K562 (cell line): Measurements from ENCODE around the gene ZC3H12A. TPM values are rescaled to one million over a fixed set of nuclear protein-coding genes. Genes with fewer than 3 reads are reported as not detected.

Experiments used
- ATAC-seq: fragments of 200-7000 bp; cut with Tn5 transposase; 3 replicates; pipeline ENCODE4 v1.9.1; 2020; ENCODE audit warnings: moderate library complexity
- BruUV-seq: library from RNA; stranded (reverse); fragments of 400-500 nt; replicated peaks from 2 replicates; lab custom pipeline; 2021; lab: Mats Ljungman, UMichigan
- CTCF ChIA-PET: fragments of 300-600 bp; formaldehyde crosslinking; extraction: SDS; loops from one replicate; lab custom pipeline; 2021; ENCODE audit warnings: low intra/inter-chr PET ratio; lab: Yijun Ruan, JAX
- POLR2A ChIA-PET: fragments of 300-600, 350-650 bp; sonication (Branson Sonifier 250); formaldehyde crosslinking; extraction: SDS; loops from one replicate; lab custom pipeline; 2021; ENCODE audit warnings: antibody characterized with exemption, inconsistent platforms; lab: Yijun Ruan, JAX
- DNase-seq, 4 experiments: peaks; one replicate each; pipeline versions ENCODE4 v3.0.0 to v3.0.0-alpha.2; 2011 to 2018; ENCODE audit warnings: low spot score in 3 of 4, mixed read lengths in 3 of 4; ENCODE audit errors: extremely low read depth in 1 of 4
- FAIRE-seq: peaks from 2 replicates; lab custom pipeline; 2011; peaks lifted over from hg19 to GRCh38; lab: Jason Lieb, UNC
- H2AFZ ChIP-seq: 2 replicates; pipeline ENCODE4 v1.6.0; 2011; ENCODE audit warnings: low read depth, low read length, control low read depth, inconsistent platforms
- H3K27ac ChIP-seq: fragments of 200-600 bp; 3 replicates; pipeline ENCODE4 v1.8.0; 2011; ENCODE audit warnings: low read depth, mild to moderate bottlenecking, control low read depth, inconsistent platforms, low read length, moderate library complexity, mixed read lengths; ENCODE audit errors: extremely low read depth
- H3K27me3 ChIP-seq, 2 experiments: fragments of 300-600 bp in 1 of 2; 2 replicates in 1 of 2; 3 replicates in 1 of 2; pipeline versions ENCODE4 v1.6.0 to v1.8.0; 2011; ENCODE audit warnings: inconsistent platforms in 2 of 2, low read length in 2 of 2, mild to moderate bottlenecking in 1 of 2, mixed read lengths in 1 of 2, moderate library complexity in 1 of 2; ENCODE audit not compliant: control insufficient read depth in 2 of 2, insufficient read depth in 2 of 2
- H3K36me3 ChIP-seq: fragments of 300-600 bp; 3 replicates; pipeline ENCODE4 v1.8.0; 2011; ENCODE audit warnings: mild to moderate bottlenecking, low read length, inconsistent platforms; ENCODE audit not compliant: control insufficient read depth, insufficient read depth
- H3K4me1 ChIP-seq, 2 experiments: fragments of 200-600 bp in 1 of 2; replicated peaks in 1 of 2; 2 replicates in 1 of 2; 3 replicates in 1 of 2; pipeline versions ENCODE4 v1.5.1 to v1.8.0; 2011; ENCODE audit warnings: inconsistent platforms in 2 of 2, low read length in 2 of 2, mild to moderate bottlenecking in 1 of 2, mixed read lengths in 1 of 2, moderate library complexity in 1 of 2; ENCODE audit not compliant: control insufficient read depth in 2 of 2, insufficient read depth in 2 of 2
- H3K4me2 ChIP-seq: 2 replicates; pipeline ENCODE4 v1.6.1; 2011; ENCODE audit warnings: low read length, control low read depth, inconsistent platforms, mixed read lengths; ENCODE audit not compliant: insufficient read depth
- H3K4me3 ChIP-seq: fragments of 200-600 bp; sonication (generic), shearing (Covaris generic); 2 replicates; pipeline ENCODE4 v1.5.1; 2016; ENCODE audit warnings: control low read depth, inconsistent platforms
- H3K79me2 ChIP-seq: fragments of 200-600 bp; 3 replicates; pipeline ENCODE4 v1.8.0; 2011; ENCODE audit warnings: low read length, inconsistent platforms; ENCODE audit not compliant: control insufficient read depth, insufficient read depth
- H3K9ac ChIP-seq, 2 experiments: 2 replicates each; pipeline versions ENCODE4 v1.6.0 to v1.6.1; 2011; ENCODE audit warnings: low read depth in 2 of 2, low read length in 2 of 2, control low read depth in 1 of 2, inconsistent platforms in 1 of 2, mild to moderate bottlenecking in 1 of 2, mixed read lengths in 1 of 2; ENCODE audit not compliant: insufficient read depth in 1 of 2
- H3K9me1 ChIP-seq: one replicate; pipeline ENCODE4 v1.6.0; 2011; ENCODE audit warnings: inconsistent platforms, mild to moderate bottlenecking, low read length, moderate library complexity; ENCODE audit not compliant: control insufficient read depth, insufficient read depth
- H3K9me3 ChIP-seq: replicated peaks from 2 replicates; pipeline ENCODE4 v1.5.1; 2011; ENCODE audit warnings: low read depth, low read length, inconsistent platforms; ENCODE audit not compliant: control insufficient read depth, insufficient read depth
- H4K20me1 ChIP-seq: replicated peaks from 2 replicates; pipeline ENCODE4 v1.6.1; 2011; ENCODE audit warnings: low read length, inconsistent platforms, mixed read lengths; ENCODE audit not compliant: control insufficient read depth, insufficient read depth
- BACH1 ChIP-seq: fragments of 200-800 bp; sonication (Bioruptor generic); IDR thresholded peaks from 2 replicates; pipeline ENCODE4 v1.6.1; 2016; ENCODE audit warnings: missing genetic modification characterization, missing compliant biosample characterization
- EWSR1 ChIP-seq: fragments of 450-650 bp; IDR thresholded peaks from 2 replicates; pipeline ENCODE4 v1.6.1; 2018; ENCODE audit warnings: borderline replicate concordance, mild to moderate bottlenecking, low read depth, moderate library complexity; ENCODE audit not compliant: partially characterized antibody
- HNRNPLL ChIP-seq: fragments of 200-400 bp; formaldehyde crosslinking; IDR thresholded peaks from 2 replicates; pipeline ENCODE4 v1.6.1; 2017; ENCODE audit warnings: low read length, low read depth, mild to moderate bottlenecking; ENCODE audit not compliant: poor library complexity, severe bottlenecking
- MYC ChIP-seq, 2 experiments: fragments of 250-450 bp in 1 of 2; sonication (Bioruptor Pico) in 1 of 2; IDR thresholded peaks; 2 replicates each; pipeline versions ENCODE4 v1.5.1 to v1.6.1; 2012 to 2021; ENCODE audit warnings: low read depth in 2 of 2, borderline replicate concordance in 1 of 2, improper control_type of control experiment in 1 of 2, low read length in 1 of 2, mild to moderate bottlenecking in 1 of 2, moderate library complexity in 1 of 2
- PHB2 ChIP-seq: fragments of 450-650 bp; IDR thresholded peaks from 2 replicates; pipeline ENCODE4 v1.6.1; 2017; ENCODE audit warnings: low read depth
- SAFB ChIP-seq: fragments of 200-400 bp; formaldehyde crosslinking; IDR thresholded peaks from 2 replicates; pipeline ENCODE4 v1.6.1; 2017; ENCODE audit warnings: low read depth, low read length, borderline replicate concordance
- STAT5A ChIP-seq: IDR thresholded peaks from 2 replicates; pipeline ENCODE4 v1.6.1; 2012; ENCODE audit warnings: low read length, inconsistent platforms, borderline replicate concordance
- TFAM ChIP-seq: fragments of 250-450 bp; sonication (Bioruptor Pico); conservative IDR thresholded peaks from 2 replicates; pipeline ENCODE4 v1.5.0; 2021; ENCODE audit warnings: mild to moderate bottlenecking, moderate library complexity
- ZFP36 ChIP-seq: fragments of 150-350 bp; IDR thresholded peaks from 2 replicates; pipeline ENCODE4 v1.6.1; 2018; ENCODE audit warnings: low read length, low read depth; ENCODE audit not compliant: partially characterized antibody
- ZNF436 ChIP-seq: fragments of 250-450, 450-650 bp; sonication (Bioruptor Pico); formaldehyde crosslinking; IDR thresholded peaks from 2 replicates; pipeline ENCODE4 v1.7.0; 2020; ENCODE audit warnings: mild to moderate bottlenecking
- WGBS: fragments of 100-300 bp; shearing (Covaris generic); methylation state at CpG from one replicate; pipeline ENCODE4 v1.1.6; 2016; ENCODE audit warnings: low coverage, mixed read lengths; ENCODE audit not compliant: insufficient coverage; ENCODE audit errors: missing lambda C conversion rate; 5-methylcytosine and 5-hydroxymethylcytosine counted together
- in situ Hi-C: fragments of 300-500 bp; cut with MboI; formaldehyde crosslinking; loops from 4 replicates; pipeline ENCODE4 v1.15.0; 2018; ENCODE audit warnings: inconsistent platforms, mixed read lengths
- intact Hi-C: fragments of 100-400 bp; cut with micrococcal nuclease; formaldehyde crosslinking; loops from 2 replicates; pipeline ENCODE4 v1.14.2; 2022
- polyA plus RNA-seq, 8 experiments: library from polyadenylated mRNA; depleted of rRNA in 4 of 8; stranded (reverse) in 5 of 8; unstranded in 3 of 8; fragments of >200 nt; fragmentation: Nextera tagmentation in 2 of 8; fragmentation: Illumina TruSeq in 1 of 8; extraction: Ambion mirVana in 2 of 8; extraction: Trizol in 1 of 8; gene quantifications; 2 replicates each; pipeline versions ENCODE4 v1.2.1 to v1.2.3, GENCODE V29; 2011 to 2014; ENCODE audit warnings: inconsistent platforms in 1 of 8, missing spikeins in 1 of 8
- total RNA-seq, 7 experiments: library from RNA; depleted of rRNA in 6 of 7; stranded (reverse); fragments of >200 nt in 6 of 7; fragmentation: Illumina TruSeq in 2 of 7; extraction: Trizol in 2 of 7; gene quantifications; 2 replicates each; pipeline versions ENCODE4 v1.2.1 to v1.2.3, GENCODE V29; 2011 to 2021; ENCODE audit warnings: low replicate concordance in 1 of 7
- TF ChIP-seq, protein P1 (sequence below): fragments of 250-450 bp; sonication (Bioruptor Pico); IDR thresholded peaks from 2 replicates; pipeline ENCODE4 v1.4.0; 2020
- TF ChIP-seq, protein P2 (sequence below): IDR thresholded peaks from 2 replicates; pipeline ENCODE4 v1.6.1; 2016; ENCODE audit warnings: missing genetic modification characterization, missing compliant biosample characterization

Gene ZC3H12A
- total and polyA plus RNA-seq, 9 of the 15 experiments (the other 6 are each of a cell fraction or from before 2014, with no cell fraction given) = 0.14 to 9.4 (median 6.7) TPM

GRCh38 chr1:37495875-37496274 is 21.5 kb downstream of the ZC3H12A start:
- H3K9me3 ChIP-seq = no peaks in the 10 kb centered on the region
- ATAC-seq (no peak), DNase-seq (no peak), FAIRE-seq (no peak)
- H3K9ac ChIP-seq = no peak overlapping the region
- no peak overlapping the region for H3K4me2 ChIP-seq
- peaks cover 0 to 4% of the 10 kb centered on the region in 2 experiments; a peak in 1 of 5 replicates for H3K4me1 ChIP-seq
- H3K4me3 ChIP-seq = no peak overlapping the region
- H3K79me2 ChIP-seq = no peaks in the 10 kb centered on the region
- H4K20me1 ChIP-seq = no peaks in the 10 kb centered on the region
- ChIA-PET CTCF (no interaction called here), POLR2A (interaction anchor here (0.9 to 8.8 kb wide), 6 partner anchors 10 to 194 kb away, joined by 3 to 65 read pairs (median 7); partner anchors contain the start of gene MEAF6)
- no TSS peak for BruUV-seq
- intact Hi-C loops = no loop called here
- in situ Hi-C loops = no loop called here
- H3K27me3 ChIP-seq = no peaks in the 10 kb centered on the region
- no peaks in the 10 kb centered on the region for H3K9me1 ChIP-seq
- no peak for TF ChIP-seq BACH1
- no peak for TF ChIP-seq MYC (IDR thresholded peaks at IDR 0.05; ENCODE audit: low read depth, low read length)
- TF ChIP-seq MYC (CRISPR knock-in tag; IDR thresholded peaks at IDR 0.05; ENCODE audit: borderline replicate concordance, low read depth) = no peak
- TF ChIP-seq SAFB = no peak
- TF ChIP-seq, protein P1, sequence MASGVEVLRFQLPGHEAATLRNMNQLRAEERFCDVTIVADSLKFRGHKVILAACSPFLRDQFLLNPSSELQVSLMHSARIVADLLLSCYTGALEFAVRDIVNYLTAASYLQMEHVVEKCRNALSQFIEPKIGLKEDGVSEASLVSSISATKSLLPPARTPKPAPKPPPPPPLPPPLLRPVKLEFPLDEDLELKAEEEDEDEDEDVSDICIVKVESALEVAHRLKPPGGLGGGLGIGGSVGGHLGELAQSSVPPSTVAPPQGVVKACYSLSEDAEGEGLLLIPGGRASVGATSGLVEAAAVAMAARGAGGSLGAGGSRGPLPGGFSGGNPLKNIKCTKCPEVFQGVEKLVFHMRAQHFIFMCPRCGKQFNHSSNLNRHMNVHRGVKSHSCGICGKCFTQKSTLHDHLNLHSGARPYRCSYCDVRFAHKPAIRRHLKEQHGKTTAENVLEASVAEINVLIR (CRISPR knock-in tag) = no peak
- TF ChIP-seq, protein P2, sequence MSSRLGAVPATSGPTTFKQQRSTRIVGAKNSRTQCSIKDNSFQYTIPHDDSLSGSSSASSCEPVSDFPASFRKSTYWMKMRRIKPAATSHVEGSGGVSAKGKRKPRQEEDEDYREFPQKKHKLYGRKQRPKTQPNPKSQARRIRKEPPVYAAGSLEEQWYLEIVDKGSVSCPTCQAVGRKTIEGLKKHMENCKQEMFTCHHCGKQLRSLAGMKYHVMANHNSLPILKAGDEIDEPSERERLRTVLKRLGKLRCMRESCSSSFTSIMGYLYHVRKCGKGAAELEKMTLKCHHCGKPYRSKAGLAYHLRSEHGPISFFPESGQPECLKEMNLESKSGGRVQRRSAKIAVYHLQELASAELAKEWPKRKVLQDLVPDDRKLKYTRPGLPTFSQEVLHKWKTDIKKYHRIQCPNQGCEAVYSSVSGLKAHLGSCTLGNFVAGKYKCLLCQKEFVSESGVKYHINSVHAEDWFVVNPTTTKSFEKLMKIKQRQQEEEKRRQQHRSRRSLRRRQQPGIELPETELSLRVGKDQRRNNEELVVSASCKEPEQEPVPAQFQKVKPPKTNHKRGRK = no peak
- TF ChIP-seq TFAM (CRISPR knock-in tag) = no peak
- TF ChIP-seq ZFP36 = no peak
- no peak for TF ChIP-seq HNRNPLL
- TF ChIP-seq ZNF436 (CRISPR knock-in tag) = no peak
- TF ChIP-seq PHB2 = no peak
- no peak for TF ChIP-seq EWSR1
- TF ChIP-seq STAT5A = no peak
- no peak overlapping the region; the same call in 2 of the 3 replicates for H3K27ac ChIP-seq
- peaks cover 68% of the 10 kb centered on the region for H3K36me3 ChIP-seq
- no peak overlapping the region for H2AFZ ChIP-seq
- WGBS = 64% methylated on average over 1 of the region's 1 CpG
